Adipose tissue (tissue), 3 donors: ENCODE measurements around the gene CCDC87. TPM values are rescaled to one million over a fixed set of nuclear protein-coding genes. Genes with fewer than 3 reads are reported as not detected.
"Not testable (repeated sequence)": the region's sequence is repeated elsewhere in the genome, so short reads cannot be mapped to it uniquely, and the experiment has no call there.

Source experiments
- H3K27ac ChIP-seq: one replicate; pipeline ENCODE4 v1.5.1; 2013; ENCODE audit warnings: low read depth, low read length
- WGBS, 3 donors: extraction: QIAGEN DNeasy Blood & Tissue Kit; methylation state at CpG; one replicate each; pipeline ENCODE4 v1.1.7; 2013; 5-methylcytosine and 5-hydroxymethylcytosine counted together
- polyA plus RNA-seq, 3 donors: library from polyadenylated mRNA; stranded (reverse); fragments of 200-250 nt; gene quantifications; one replicate each; pipeline ENCODE4 v1.2.3, GENCODE V29; 2013
- donor health status: healthy with polysubstance abuse.
- donor health status: Bipolar disorder and iron deficiency.
- donor health status: healthy.

CCDC87 gene
- polyA plus RNA-seq, 3 donors = 0.04 to 0.17 TPM; not detected in 1

DNA sequence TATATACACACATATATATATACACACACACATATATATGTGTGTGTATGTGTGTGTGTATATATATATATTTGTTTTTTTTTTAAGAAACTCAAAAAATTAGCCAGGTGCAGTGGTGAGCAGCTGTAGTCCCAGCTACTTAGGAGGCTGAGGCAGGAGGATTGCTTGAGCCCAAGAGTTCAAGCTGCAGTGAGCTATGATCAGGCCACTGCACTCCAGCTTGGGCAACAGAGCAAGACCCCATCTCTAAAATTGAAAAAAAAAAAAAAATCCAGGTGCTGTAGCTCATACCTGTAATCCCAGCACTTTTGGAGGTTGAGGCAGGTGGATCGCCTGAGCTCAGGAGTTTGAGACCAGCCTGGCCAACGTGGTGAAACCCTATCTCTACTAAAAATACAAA, 3.5 kb downstream of the CCDC87 start:
- not testable (repeated sequence) for H3K27ac ChIP-seq
- WGBS, 3 donors = 66 to 81% (median 67%) methylated on average over 2 of the region's 2 CpGs

GRCh38 chr11:66586136-66586535, 6.7 kb downstream of the CCDC87 start:
- WGBS, 3 donors = 62 to 68% (median 62%) methylated on average over 2 of the region's 2 CpGs
- no peak overlapping the region for H3K27ac ChIP-seq

GRCh38 chr11:66585447-66585846, 7.4 kb downstream of the CCDC87 start:
- not testable (repeated sequence) for H3K27ac ChIP-seq
- 81 to 100% (median 91%) methylated on average over 1 of the region's 1 CpG for WGBS, 3 donors

DNA sequence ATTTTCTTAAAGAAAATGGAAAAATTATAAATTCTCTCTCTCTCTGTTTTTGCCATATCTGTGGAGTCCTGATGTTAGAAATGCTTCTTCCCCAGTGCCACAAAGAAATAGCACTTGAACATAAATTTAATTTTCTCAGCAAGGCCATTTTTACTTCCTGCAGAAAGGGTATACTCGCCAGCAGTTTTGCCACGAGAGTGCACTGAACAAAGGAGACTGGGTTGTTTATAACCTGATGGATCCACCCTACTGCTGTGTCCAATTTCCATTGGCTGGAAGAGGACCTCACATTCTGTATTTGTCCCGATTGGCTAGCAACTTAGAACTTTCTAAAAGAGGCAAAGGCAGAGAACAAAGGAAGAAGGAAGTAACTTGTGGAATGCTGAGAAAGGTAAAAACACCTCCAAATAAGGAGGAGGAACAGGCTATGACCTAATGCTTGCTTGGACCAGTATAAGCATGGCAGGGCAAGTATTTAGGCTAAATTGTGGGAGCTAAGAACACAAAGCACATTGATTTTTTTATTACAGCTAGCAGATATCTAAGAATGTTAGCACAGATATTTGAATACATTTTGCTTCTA, 10.2 kb downstream of the CCDC87 start:
- WGBS, 3 donors = 80 to 91% (median 85%) methylated on average over 3 of the region's 3 CpGs
- H3K27ac ChIP-seq = not testable (repeated sequence)

GRCh38 chr11:66581261-66581660, 11.6 kb downstream of the CCDC87 start:
- 70 to 85% (median 85%) methylated on average over 3 of the region's 3 CpGs for WGBS, 3 donors
- H3K27ac ChIP-seq = no peak overlapping the region

- WGBS, 3 donors = 63 to 78% (median 72%) methylated on average over 5 of the region's 5 CpGs
- no peak overlapping the region for H3K27ac ChIP-seq
Measured at GRCh38 chr11:66580803-66581202, 12.1 kb downstream of the CCDC87 start.

DNA sequence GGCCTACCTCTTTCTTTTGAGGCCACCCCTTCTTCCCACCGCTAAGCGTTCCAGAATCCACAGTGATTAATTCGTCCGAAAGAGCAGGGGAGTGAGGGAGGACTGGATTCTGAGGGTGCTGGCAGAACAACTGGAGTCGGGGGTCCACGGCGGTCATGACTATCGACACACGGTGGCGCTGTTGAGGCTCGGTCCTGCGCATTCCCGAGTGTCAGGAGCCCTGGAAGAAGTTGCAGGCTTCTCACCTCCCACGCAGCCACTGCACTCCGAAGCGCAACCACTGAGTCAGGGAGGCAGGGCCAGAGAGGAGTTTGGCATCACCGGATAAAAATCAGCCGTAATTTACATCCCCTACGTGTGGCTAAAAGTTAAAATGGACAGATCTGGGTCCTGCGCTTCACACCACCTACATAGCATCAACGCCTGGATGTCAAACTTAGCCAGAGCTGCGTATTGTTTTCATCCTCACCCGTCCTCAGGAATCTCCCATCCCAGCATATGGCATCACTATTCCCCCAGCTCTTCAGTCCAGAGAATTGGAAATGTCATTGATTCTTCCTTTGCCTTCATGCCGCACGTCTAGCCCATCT, 13.8 kb downstream of the CCDC87 start:
- WGBS, 3 donors = 15 to 18% (median 15%) methylated on average over 25 of the region's 25 CpGs
- no peak overlapping the region for H3K27ac ChIP-seq

DNA sequence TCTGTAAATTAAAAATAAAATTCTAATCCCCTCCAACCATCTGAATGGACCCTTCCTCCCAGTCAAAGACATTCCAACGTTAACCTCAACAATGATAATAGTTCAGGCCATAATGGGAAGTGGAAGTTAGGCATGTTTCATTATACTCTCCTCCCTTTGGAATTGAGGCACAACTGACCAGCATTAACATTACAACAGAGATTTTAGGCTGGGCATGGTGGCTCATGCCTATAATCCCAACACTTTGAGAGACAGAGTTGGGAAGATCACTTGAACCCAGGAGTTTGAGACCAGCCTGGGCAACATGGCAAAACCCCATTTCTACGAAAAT, 22.0 kb downstream of the CCDC87 start:
- H3K27ac ChIP-seq = no peak overlapping the region
- WGBS, 3 donors = 67 to 81% (median 70%) methylated on average over 2 of the region's 2 CpGs

DNA sequence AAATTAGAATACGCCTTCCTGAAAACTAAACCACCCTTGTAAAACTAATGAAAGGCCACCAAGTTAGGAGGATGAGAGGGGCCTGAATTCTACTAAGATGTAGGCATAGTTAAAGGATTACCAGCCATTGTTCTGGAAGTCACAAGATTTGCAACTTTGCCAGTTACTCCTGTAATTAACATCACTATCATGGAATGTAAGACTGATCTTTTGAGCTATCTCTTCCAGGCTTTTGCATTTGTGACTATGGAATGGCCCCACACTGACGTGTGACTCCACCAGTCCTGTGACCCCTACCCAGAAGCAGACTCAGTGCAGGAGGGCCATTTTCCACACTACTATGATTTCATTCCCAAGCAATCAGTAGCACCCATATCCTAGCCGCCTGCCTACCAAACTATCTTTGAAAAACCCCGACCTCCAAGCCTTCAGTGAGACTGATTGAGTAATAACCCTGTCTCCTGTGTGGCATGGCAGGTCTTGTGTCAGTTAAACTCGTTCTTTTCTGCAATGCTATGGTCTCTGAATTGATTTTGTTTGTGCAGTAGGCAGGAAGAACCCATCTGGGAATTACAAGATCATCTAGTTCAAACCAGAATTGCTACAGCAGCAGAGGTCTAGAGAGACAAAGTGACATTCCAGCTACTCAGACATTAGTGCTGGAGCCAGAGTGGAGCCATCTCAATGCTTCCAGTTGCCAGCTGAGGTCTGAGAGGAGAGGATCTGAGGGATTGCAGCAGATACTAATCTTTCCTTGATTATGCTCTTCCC, 22.6 kb downstream of the CCDC87 start:
- WGBS, 3 donors = 51 to 57% (median 52%) methylated on average over 5 of the region's 5 CpGs
- no peak overlapping the region for H3K27ac ChIP-seq

- H3K27ac ChIP-seq = no peak overlapping the region
- 82 to 89% (median 83%) methylated on average over 7 of the region's 7 CpGs for WGBS, 3 donors
Measured at GRCh38 chr11:66569076-66569475, 23.8 kb downstream of the CCDC87 start.

GRCh38 chr11:66568124-66568916, 24.5 kb downstream of the CCDC87 start, which contains the start of gene CTSF:
CTSF (minus strand) TSS chr11:66568606; CDS start chr11:66568486, 120 bp downstream.
- 3 to 5% (median 4%) methylated on average over 75 to 77 of the region's 77 CpGs for WGBS, 3 donors

GRCh38 chr11:66567787-66568123, 25.1 kb downstream of the CCDC87 start:
- WGBS, 3 donors = 57 to 66% (median 63%) methylated on average over 15 of the region's 15 CpGs
- H3K27ac ChIP-seq = no peak overlapping the region

More at GRCh38 chr11:66568124-66568916, 24.5 kb downstream of the CCDC87 start, which contains the start of gene CTSF:
- H3K27ac ChIP-seq = no peak within 1 kb of the TSS

DNA sequence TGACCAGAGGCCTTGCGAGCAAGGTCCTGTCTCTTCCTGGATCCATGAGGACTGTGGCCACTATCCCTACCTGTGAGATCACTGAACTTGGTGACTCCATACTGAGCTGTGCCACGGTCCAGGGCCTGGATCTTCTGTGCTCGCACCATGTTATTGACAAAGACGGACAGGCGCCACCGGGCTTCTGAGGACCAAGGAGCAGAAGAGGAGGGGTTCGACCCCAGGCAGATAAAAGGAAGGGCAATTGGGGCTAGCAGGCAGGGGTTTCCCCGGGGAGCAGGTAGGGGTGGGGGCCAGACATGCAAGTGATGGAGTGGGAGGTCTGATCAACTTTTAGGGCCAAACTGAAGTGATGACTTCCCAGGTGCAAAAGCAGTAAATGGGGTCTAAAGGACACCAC, 26.6 kb downstream of the CCDC87 start:
- no peak overlapping the region for H3K27ac ChIP-seq
- WGBS, 3 donors = 93 to 94% (median 94%) methylated on average over 8 of the region's 8 CpGs

DNA sequence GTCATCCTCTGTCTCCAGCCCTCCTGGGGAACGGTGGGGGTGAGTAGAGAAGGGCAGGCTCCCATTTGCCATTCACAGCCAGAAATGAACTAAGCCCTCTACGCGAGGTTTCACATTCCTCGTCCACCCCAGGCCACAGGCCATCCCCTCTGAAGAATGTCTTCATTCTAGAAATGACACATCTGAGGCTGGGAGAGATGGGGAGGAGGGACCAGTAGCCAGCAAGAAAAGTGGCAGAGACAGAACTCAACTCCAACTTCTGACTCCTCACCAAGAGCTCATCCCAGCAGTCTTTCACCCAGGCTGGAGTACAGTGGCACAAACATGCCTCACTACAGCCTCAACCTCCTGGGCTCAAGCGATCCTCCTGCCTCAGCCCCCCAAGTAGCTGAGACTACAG, 27.9 kb downstream of the CCDC87 start:
- WGBS, 3 donors = 91 to 93% (median 91%) methylated on average over 5 of the region's 5 CpGs
- H3K27ac ChIP-seq = no peak overlapping the region

GRCh38 chr11:66564538-66564937, 28.3 kb downstream of the CCDC87 start:
- H3K27ac ChIP-seq = no peak overlapping the region
- WGBS, 3 donors = 88 to 94% (median 91%) methylated on average over 14 of the region's 14 CpGs

GRCh38 chr11:66563832-66564231, 29.0 kb downstream of the CCDC87 start:
- WGBS, 3 donors = 91 to 96% (median 92%) methylated on average over 10 of the region's 10 CpGs

DNA sequence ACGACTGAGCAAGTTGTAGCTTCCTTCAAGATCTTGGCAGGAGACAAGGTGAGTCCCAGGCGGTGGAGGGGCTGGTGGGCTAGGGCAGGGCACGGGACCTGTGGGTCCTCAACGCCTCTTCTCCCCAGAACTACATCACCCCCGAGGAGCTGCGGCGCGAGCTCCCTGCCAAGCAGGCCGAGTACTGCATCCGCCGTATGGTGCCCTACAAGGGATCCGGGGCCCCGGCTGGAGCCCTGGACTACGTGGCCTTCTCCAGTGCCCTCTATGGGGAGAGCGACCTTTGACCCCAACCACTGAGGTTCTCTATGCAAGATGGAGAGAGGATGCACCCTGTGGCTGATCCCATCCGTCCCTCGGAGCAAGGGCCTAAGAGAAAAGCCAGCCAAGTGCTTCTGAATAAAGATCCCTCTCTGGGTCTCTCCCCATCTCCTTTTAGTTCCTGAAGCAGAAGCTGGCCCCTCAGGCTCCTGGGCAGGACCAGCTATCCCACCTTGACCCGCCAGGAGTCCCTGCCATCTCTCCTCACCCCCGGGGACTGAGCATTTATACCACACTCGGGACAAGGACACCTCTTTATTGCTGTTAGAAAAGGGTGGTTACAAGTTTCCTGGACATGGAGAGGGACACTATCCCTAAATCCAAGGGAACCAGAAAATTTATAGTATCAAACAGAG, 29.8 kb downstream of the CCDC87 start:
- no peak overlapping the region for H3K27ac ChIP-seq
- 91 to 93% (median 92%) methylated on average over 20 of the region's 20 CpGs for WGBS, 3 donors

More at GRCh38 chr11:66563832-66564231, 29.0 kb downstream of the CCDC87 start:
- H3K27ac ChIP-seq = no peak overlapping the region

GRCh38 chr11:66562275-66562674, 30.6 kb downstream of the CCDC87 start:
- no peak overlapping the region for H3K27ac ChIP-seq
- 68 to 83% (median 74%) methylated on average over 2 of the region's 2 CpGs for WGBS, 3 donors

DNA sequence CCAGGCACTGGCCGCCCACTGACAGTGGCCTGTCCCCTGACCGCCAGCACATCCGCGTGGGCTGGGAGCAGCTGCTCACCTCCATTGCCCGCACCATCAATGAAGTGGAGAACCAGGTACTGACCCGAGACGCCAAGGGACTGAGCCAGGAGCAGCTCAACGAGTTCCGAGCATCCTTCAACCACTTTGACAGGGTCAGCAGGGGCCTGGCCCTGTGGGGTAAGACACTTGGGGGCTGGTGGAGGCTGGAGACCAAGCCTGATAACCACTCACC, 31.0 kb downstream of the CCDC87 start:
- H3K27ac ChIP-seq = no peak overlapping the region
- 91 to 95% (median 91%) methylated on average over 9 of the region's 9 CpGs for WGBS, 3 donors
